ENCODE measurements around the gene TRIM31. TPM values are rescaled to one million over a fixed set of nuclear protein-coding genes. Genes with fewer than 3 reads are reported as not detected.
A peak's percentile ranks its signal among the peaks of the same experiment; 100 is the strongest.

The TRIM31 gene
- polyA plus RNA-seq, 12 donors: 0.23 to 0.48 TPM; not detected in 10

GRCh38 chr6:30116724-30117123 is 3.8 kb upstream of the TRIM31 start:
- no peak for DNase-seq

- DNase-seq: no peak
Measured at GRCh38 chr6:30113841-30114240, 951 bp upstream of the TRIM31 start.

- DNase-seq: no peak
Measured at GRCh38 chr6:30112402-30112994, 392 bp downstream of the TRIM31 start.

GRCh38 chr6:30111266-30111856 is 1.5 kb downstream of the TRIM31 start:
- no peak for DNase-seq

- DNase-seq: no peak
Measured at GRCh38 chr6:30104661-30105060, 8.2 kb downstream of the TRIM31 start.

GRCh38 chr6:30103872-30104179 is 9.1 kb downstream of the TRIM31 start:
- no peak for DNase-seq

- peak; percentile 84 for DNase-seq
Measured at GRCh38 chr6:30102970-30103871, 9.7 kb downstream of the TRIM31 start.

- no peak for DNase-seq
Measured at GRCh38 chr6:30102414-30102969, 10.4 kb downstream of the TRIM31 start.

GRCh38 chr6:30101444-30102413 is 11.2 kb downstream of the TRIM31 start:
- DNase-seq: peak; percentile 77

GRCh38 chr6:30100585-30101443 is 12.1 kb downstream of the TRIM31 start:
- no peak for DNase-seq

- no peak for DNase-seq
Measured at GRCh38 chr6:30100154-30100553, 12.7 kb downstream of the TRIM31 start.

GRCh38 chr6:30097902-30098768 is 14.8 kb downstream of the TRIM31 start:
- DNase-seq: no peak

GRCh38 chr6:30096829-30097228 is 16.1 kb downstream of the TRIM31 start:
- no peak for DNase-seq

- no peak for DNase-seq
Measured at GRCh38 chr6:30093951-30094661, 18.8 kb downstream of the TRIM31 start.

GRCh38 chr6:30092852-30093543 is 19.9 kb downstream of the TRIM31 start:
- no peak for DNase-seq

- DNase-seq: no peak
Measured at GRCh38 chr6:30091577-30092381, 21.1 kb downstream of the TRIM31 start.

GRCh38 chr6:30087876-30088275 is 25.0 kb downstream of the TRIM31 start:
- DNase-seq: no peak

Measured in muscle of arm (tissue), 12 donors.